GM12864 (cell line): ENCODE data around the gene MAGI2.

ENCODE experiments used
- DNase-seq: peaks from one replicate; pipeline ENCODE4 v3.0.0-alpha.2; 2011; ENCODE audit warnings: low read depth
- H3K4me3 ChIP-seq: 2 replicates; pipeline ENCODE4 v1.5.1; 2011; ENCODE audit warnings: mild to moderate bottlenecking, low read depth, low read length, control low read depth
- TF ChIP-seq, protein P1 (sequence below): IDR thresholded peaks from 2 replicates; pipeline ENCODE4 v1.5.1; 2011; ENCODE audit warnings: low read depth, mild to moderate bottlenecking, moderate library complexity, low read length, control low read depth, inconsistent platforms; ENCODE audit errors: missing control alignments

MAGI2 gene

DNA sequence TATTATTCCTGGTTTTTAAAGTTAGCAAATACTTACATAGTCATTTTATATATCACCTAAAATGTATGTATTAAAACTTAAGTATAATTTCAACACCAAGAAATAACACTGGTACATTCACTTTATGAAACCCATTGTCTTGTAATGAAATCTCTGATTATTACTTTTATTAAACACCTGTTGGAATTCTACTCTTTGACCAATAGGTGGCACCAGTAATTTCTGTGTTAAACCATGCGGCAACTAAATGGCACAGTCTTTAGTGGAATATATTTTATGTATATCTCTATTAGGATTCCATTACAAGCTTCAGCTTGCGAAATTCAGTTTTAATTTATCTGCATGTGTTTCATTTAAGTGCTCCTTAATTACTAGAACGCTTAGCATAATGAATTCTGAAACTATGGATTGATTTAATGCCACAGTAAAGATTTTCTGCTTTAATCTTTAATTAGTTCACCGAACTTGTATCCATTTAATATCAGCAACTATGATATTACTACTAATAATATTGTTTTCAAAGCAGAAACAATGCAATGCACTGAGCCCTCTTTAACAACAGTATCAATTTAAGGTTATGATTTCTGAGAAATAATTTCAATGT, 181.3 kb downstream of the MAGI2 start:
- TF ChIP-seq, protein P1, sequence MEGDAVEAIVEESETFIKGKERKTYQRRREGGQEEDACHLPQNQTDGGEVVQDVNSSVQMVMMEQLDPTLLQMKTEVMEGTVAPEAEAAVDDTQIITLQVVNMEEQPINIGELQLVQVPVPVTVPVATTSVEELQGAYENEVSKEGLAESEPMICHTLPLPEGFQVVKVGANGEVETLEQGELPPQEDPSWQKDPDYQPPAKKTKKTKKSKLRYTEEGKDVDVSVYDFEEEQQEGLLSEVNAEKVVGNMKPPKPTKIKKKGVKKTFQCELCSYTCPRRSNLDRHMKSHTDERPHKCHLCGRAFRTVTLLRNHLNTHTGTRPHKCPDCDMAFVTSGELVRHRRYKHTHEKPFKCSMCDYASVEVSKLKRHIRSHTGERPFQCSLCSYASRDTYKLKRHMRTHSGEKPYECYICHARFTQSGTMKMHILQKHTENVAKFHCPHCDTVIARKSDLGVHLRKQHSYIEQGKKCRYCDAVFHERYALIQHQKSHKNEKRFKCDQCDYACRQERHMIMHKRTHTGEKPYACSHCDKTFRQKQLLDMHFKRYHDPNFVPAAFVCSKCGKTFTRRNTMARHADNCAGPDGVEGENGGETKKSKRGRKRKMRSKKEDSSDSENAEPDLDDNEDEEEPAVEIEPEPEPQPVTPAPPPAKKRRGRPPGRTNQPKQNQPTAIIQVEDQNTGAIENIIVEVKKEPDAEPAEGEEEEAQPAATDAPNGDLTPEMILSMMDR = peak; percentile 39
- H3K4me3 ChIP-seq = no peak overlapping the region
- peak; percentile 1 for DNase-seq

DNA sequence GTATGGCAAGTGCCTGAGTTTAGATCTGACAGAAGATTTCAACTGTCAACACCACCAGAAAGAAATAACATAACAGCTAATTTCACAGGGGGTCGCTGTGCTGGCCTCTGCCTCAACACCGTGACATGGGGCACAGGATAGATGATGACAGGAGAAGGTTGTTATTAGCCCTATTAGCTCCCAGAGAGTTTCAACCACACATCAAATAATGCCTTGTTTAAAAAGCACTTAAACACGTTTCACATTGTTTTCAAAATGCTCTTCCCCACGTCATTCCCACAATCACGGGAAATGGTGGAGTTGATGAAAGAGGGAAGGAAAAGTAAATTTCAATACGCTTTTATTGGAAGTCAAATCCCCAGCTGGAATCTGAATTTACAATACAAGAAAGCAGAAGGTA, 184.7 kb downstream of the MAGI2 start:
- no peak overlapping the region for H3K4me3 ChIP-seq
- TF ChIP-seq, protein P1 = no peak
- no peak for DNase-seq

DNA sequence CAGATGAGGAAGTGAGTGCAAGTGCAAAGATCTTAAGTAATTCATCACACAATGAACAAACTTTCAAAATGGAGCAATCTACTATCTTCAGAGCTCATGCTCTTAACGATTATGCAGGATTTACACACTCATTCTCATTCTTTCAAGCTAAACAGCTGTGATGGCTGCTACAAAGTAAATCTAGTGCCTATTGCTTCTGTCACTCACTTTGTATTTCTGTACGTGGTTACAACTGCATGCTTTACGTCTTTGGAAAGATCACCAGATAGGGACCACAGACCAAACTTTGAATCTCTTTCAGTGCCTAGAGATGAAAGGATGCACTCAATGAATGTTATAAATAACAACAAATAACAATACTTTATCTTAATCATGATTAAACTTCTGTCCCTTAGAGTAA, 194.6 kb downstream of the MAGI2 start:
- DNase-seq = no peak
- H3K4me3 ChIP-seq = no peak overlapping the region
- TF ChIP-seq, protein P1 = no peak

DNA sequence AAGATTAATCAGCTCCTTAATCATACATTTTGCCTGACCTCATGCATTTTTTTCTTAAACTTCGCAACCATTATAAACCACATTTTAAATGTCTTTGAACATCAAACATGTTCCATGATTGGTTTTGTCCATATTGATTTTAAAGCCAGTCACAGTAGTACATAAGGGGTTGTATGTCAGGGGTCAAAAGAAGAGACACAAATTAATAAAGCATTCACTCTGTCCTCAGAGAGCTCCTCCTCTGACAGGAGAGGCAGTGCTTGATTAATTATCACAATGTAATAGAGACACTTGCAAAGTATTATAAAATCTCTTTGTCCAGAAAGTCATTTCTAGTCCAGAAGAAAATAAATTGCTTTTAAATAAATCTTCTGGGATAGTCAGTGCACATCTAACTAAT, 195.5 kb downstream of the MAGI2 start:
- no peak overlapping the region for H3K4me3 ChIP-seq
- DNase-seq = no peak
- TF ChIP-seq, protein P1 = no peak

DNA sequence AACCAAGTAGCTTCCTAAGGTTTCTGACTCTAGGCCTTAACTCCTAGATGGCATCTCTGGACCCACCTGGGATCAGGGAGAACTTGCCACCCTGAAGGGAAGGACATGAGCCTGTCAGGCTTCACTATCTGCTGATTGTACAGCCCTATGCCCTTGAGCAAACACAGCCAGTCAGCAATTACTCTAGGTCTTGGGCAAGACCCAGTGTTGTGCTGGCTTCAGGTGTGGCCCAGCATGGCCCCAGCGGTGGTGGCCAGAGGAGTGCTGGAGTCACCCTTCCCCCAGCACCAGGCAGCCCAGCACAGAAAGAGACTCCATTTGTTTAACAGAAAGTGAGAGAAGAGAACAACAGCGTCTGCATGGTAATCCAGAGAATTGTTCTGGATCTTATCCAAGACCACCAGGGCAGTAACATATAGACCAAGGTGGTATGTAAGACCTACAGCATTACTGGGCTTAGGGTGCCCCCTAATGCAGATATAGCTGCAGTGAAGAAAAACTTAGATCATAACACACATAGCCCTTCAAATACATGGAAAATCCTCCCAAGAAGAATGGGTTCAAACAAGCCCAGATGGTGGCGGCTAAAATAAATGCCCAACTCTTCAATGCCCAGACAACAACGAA, 207.7 kb downstream of the MAGI2 start:
- TF ChIP-seq, protein P1 = no peak
- no peak overlapping the region for H3K4me3 ChIP-seq
- no peak for DNase-seq

DNA sequence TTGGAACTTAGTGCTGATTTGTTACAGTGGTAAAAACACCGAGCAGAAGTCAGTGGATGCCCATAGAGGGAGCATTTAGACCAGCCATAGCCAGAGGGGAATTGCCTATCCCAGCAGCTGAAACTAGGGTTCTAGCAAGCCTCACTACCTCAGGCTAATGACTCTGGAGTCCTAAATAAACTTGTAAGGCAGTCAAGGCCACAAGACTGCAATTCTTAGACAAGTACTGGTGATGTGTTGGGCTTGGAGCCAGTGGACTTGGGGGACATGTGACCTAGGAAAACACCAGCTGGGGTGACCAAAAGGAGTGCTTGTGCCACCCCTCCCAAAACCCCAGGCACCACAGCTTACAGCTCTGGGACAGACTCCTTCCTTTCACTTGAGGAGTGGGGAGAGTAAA, 209.0 kb downstream of the MAGI2 start:
- TF ChIP-seq, protein P1 = no peak

More for the DNA sequence above, 209.0 kb downstream of the MAGI2 start:
- no peak overlapping the region for H3K4me3 ChIP-seq
- no peak for DNase-seq
